Upper lobe of left lung (tissue), 6 donors: ENCODE results near the gene LATS2. TPM values are rescaled to one million over a fixed set of nuclear protein-coding genes. Genes with fewer than 3 reads are reported as not detected.

Experiments
- ATAC-seq, 2 donors: fragments of 200-7000 bp; cut with Tn5 transposase; one replicate each; pipeline ENCODE4 v1.9.1; 2022; ENCODE audit warnings: mild to moderate bottlenecking in 2 of 2, moderate library complexity in 2 of 2; ENCODE audit not compliant: low FRiP score in 2 of 2
- DNase-seq, 2 donors: peaks; one replicate each; pipeline ENCODE4 v3.0.0-alpha.2; 2019 to 2020
- H3K27ac ChIP-seq, 4 donors: fragments of 200-600 bp; sonication (generic); one replicate each; pipeline ENCODE4 v1.5.1; 2016 to 2019
- H3K27me3 ChIP-seq, 4 donors: fragments of 200-600 bp; sonication (generic); one replicate each; pipeline ENCODE4 v1.5.1; 2017 to 2019
- H3K36me3 ChIP-seq, 4 donors: fragments of 200-600 bp; sonication (generic); one replicate each; pipeline ENCODE4 v1.5.1; 2016 to 2019
- H3K4me1 ChIP-seq, 4 donors: fragments of 200-600 bp; sonication (generic); one replicate each; pipeline ENCODE4 v1.5.1; 2018 to 2019
- H3K4me3 ChIP-seq, 4 donors: fragments of 200-600 bp; sonication (generic); one replicate each; pipeline ENCODE4 v1.5.1; 2017 to 2019; ENCODE audit warnings: mild to moderate bottlenecking in 2 of 4, moderate library complexity in 1 of 4
- H3K9me3 ChIP-seq, 4 donors: fragments of 200-600 bp; sonication (generic); one replicate each; pipeline ENCODE4 v1.5.1; 2018 to 2019
- EP300 ChIP-seq, 4 donors: sonication (generic); formaldehyde crosslinking; IDR thresholded peaks; one replicate each; pipeline ENCODE4 v1.5.1; 2017; ENCODE audit warnings: antibody characterized with exemption in 4 of 4, control low read depth in 2 of 4
- POLR2A ChIP-seq, 4 donors: fragments of 450-650 bp; IDR thresholded peaks; one replicate each; pipeline ENCODE4 v1.5.1; 2016 to 2017; ENCODE audit warnings: antibody characterized with exemption in 4 of 4, mild to moderate bottlenecking in 2 of 4
- POLR2AphosphoS5 ChIP-seq, 2 donors: sonication (generic); formaldehyde crosslinking; IDR thresholded peaks; one replicate each; pipeline ENCODE4 v1.5.1; 2017; ENCODE audit warnings: antibody characterized with exemption in 2 of 2
- WGBS, 2 donors: methylation state at CpG; one replicate each; pipeline ENCODE4 v1.1.5; 2017 to 2018; 5-methylcytosine and 5-hydroxymethylcytosine counted together
- total RNA-seq, 6 donors: library from RNA; depleted of rRNA in 4 of 6; stranded (reverse); fragments of >200 nt in 4 of 6; gene quantifications; one replicate each; pipeline versions ENCODE4 v1.1.0 to v1.2.1, GENCODE V29; 2016 to 2021
- TF ChIP-seq, protein P1 (sequence below), 6 experiments: fragments of 450-650 bp in 4 of 6; fragments of 200-600 bp in 2 of 6; sonication (generic) in 2 of 6; IDR thresholded peaks; one replicate each; pipeline ENCODE4 v1.5.1; 2016 to 2019; ENCODE audit warnings: antibody characterized with exemption in 6 of 6
- donor health status: DM: no; HTN: no; CAD: no; lungs with moderate emphysema.
- donor health status: DM: no; HTN: yes; CAD: no; lungs with severe emphysema.

Gene LATS2
- total RNA-seq, 6 donors from 2014 or later, result 26.2 to 44.4 (median 39.5) TPM

DNA sequence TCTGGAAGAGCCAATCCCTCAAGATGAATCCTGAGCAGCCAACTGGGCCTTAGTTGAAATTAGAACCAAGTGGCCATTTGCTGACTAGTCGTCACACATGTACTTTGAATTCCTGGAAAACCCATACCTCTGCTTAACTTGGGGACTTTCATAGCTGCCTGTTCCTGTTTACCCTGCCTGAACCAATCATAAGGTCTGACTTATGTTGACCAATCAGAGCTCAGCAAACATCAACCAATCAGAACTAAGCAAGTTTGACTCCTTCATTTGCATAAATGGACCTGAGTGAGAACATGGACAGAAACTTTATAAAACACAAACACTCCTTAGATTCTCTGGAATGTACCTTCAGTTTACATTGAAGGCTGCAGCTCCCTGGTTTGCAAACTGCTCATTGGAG is 50.8 kb downstream of the LATS2 start:
- Histone ChIP-seq H3K4me1 (peaks cover 33 to 55% (median 42%) of the 10 kb centered on the region in 4 donors), H3K27ac (no peak overlapping the region), H3K4me3 (no peak overlapping the region), H3K9me3 (no peaks in the 10 kb centered on the region), H3K27me3 (no peaks in the 10 kb centered on the region), H3K36me3 (no peaks in the 10 kb centered on the region)
- DNase-seq, result no peak
- ATAC-seq, result no peak
- TF ChIP-seq POLR2A (IDR thresholded peaks at IDR 0.05) (no peak), EP300 (IDR thresholded peaks at IDR 0.05) (no peak)
- TF ChIP-seq, protein P1, sequence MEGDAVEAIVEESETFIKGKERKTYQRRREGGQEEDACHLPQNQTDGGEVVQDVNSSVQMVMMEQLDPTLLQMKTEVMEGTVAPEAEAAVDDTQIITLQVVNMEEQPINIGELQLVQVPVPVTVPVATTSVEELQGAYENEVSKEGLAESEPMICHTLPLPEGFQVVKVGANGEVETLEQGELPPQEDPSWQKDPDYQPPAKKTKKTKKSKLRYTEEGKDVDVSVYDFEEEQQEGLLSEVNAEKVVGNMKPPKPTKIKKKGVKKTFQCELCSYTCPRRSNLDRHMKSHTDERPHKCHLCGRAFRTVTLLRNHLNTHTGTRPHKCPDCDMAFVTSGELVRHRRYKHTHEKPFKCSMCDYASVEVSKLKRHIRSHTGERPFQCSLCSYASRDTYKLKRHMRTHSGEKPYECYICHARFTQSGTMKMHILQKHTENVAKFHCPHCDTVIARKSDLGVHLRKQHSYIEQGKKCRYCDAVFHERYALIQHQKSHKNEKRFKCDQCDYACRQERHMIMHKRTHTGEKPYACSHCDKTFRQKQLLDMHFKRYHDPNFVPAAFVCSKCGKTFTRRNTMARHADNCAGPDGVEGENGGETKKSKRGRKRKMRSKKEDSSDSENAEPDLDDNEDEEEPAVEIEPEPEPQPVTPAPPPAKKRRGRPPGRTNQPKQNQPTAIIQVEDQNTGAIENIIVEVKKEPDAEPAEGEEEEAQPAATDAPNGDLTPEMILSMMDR (IDR thresholded peaks at IDR 0.05), result no peak
- WGBS, 2 donors, result 50 to 57% methylated on average over 1 of the region's 1 CpG

DNA sequence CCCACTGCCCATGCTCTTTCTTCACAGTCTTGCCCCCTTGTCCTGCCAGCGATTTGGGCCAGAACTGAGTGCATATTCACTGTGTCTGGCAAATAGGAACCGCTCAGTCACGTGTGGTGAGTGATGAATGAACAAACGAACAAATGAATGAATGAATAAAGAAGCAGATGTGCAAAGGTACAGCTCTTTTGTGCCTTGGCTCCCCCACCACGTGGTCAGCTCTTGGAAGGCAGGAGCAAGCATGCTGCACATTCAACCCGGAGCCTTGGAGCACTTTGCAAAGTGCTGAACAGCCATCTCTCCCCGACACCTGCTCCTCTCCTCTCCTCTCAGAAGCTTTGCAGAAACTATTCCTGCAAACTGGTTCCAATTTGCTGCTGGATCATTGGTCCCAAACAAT is 52.4 kb downstream of the LATS2 start:
- no peak overlapping the region for H3K27ac ChIP-seq
- H3K9me3 ChIP-seq, result no peaks in the 10 kb centered on the region
- no peak for ATAC-seq
- H3K4me3 ChIP-seq, result no peak overlapping the region
- no peaks in the 10 kb centered on the region for H3K27me3 ChIP-seq
- WGBS, 2 donors, result 82% methylated on average over 7 of the region's 7 CpGs
- DNase-seq, result no peak
- TF ChIP-seq POLR2A (IDR thresholded peaks at IDR 0.05) (no peak), EP300 (IDR thresholded peaks at IDR 0.05) (no peak), POLR2AphosphoS5 (IDR thresholded peaks at IDR 0.05) (no peak)
- TF ChIP-seq, protein P1 (IDR thresholded peaks at IDR 0.05), result no peak
- H3K4me1 ChIP-seq, result peaks cover 20 to 54% (median 36%) of the 10 kb centered on the region in 4 donors
- peaks cover 0 to under 1% (median 0%) of the 10 kb centered on the region in 4 donors for H3K36me3 ChIP-seq

DNA sequence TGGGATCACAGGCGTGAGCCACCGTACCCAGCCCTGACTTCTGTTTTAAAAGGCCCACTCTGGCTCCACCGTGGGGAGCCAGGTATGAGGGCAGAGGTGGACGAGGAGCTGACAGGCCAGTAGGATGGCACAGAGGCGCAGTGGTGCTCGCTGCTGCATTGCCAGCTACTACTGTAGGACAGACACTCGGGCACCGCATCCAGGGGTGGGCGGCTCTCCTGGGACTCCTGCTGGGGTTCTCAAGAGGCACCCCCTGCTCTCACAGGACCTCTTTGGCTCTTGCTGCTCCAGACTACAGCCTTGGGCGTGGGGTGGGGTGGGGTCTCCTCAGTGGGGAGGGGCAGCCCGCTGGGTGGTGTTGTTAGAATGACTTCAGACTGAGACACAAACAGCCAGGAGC is 53.4 kb downstream of the LATS2 start:
- 94 to 100% methylated on average over 2 to 10 of the region's 11 CpGs for WGBS, 2 donors
- Histone ChIP-seq H3K27me3 (no peaks in the 10 kb centered on the region), H3K4me1 (peaks cover 10 to 45% (median 30%) of the 10 kb centered on the region in 4 donors), H3K36me3 (peaks cover 0 to 4% (median 0%) of the 10 kb centered on the region in 4 donors), H3K27ac (no peak overlapping the region), H3K9me3 (no peaks in the 10 kb centered on the region), H3K4me3 (no peak overlapping the region)
- TF ChIP-seq POLR2AphosphoS5 (IDR thresholded peaks at IDR 0.05) (no peak), EP300 (IDR thresholded peaks at IDR 0.05) (no peak)
- TF ChIP-seq, protein P1 (IDR thresholded peaks at IDR 0.05), result no peak
- ATAC-seq (no peak), DNase-seq (no peak)

DNA sequence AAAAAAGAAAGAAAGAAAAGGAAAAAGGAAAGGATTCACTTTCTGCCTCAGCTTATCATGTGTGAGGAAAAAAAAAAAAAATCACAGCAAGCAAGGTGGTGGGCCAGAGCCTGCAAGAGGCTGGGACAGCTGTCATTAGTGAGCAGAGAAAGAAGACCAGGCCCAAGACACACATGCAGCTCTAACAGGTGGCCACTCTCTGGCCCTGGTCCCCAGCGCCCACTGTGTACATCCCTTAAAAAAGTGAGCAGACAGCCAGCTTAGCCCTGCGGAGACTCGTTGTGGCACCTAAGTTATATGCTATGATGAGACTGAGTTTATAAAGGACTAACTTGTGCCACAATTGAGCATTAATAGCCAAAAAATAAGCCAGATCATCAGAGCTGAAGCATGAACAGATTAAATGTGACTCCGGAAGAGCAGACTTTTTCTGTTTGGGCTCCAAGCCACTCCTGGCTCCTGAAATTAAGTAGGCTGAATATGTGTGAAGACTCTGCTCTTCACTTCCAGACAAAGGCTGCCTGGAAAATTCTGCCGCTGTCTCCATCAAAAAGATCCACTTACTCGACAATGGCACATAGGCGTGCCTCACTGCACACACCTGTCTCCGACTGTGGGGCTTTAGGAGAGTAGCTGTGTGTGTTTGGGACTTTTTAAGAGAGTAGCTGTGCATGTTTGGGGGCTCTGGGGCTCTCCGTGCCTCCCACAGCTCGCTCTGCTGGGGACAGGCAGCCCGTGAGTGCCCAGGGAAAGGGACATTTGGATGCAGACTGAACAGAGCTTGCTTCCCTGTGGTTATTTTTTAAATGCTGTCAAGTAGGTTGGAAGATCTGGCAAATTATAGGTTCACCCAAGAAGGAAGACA is 55.0 kb downstream of the LATS2 start:
- no peaks in the 10 kb centered on the region for H3K27me3 ChIP-seq
- 79 to 83% methylated on average over 10 to 11 of the region's 11 CpGs for WGBS, 2 donors
- ATAC-seq, result peak in 1 of 2 donors; percentile 15
- peaks cover 0 to 29% (median 17%) of the 10 kb centered on the region in 4 donors for H3K4me1 ChIP-seq
- H3K9me3 ChIP-seq, result peaks cover 0 to 3% (median 1%) of the 10 kb centered on the region in 4 donors
- DNase-seq, result no peak
- TF ChIP-seq, protein P1 (IDR thresholded peaks at IDR 0.05), result no peak
- TF ChIP-seq POLR2AphosphoS5 (IDR thresholded peaks at IDR 0.05), result no peak
- TF ChIP-seq POLR2A (IDR thresholded peaks at IDR 0.05), result no peak
- TF ChIP-seq EP300 (IDR thresholded peaks at IDR 0.05), result no peak
- no peak overlapping the region for H3K4me3 ChIP-seq
- no peak overlapping the region for H3K27ac ChIP-seq
- H3K36me3 ChIP-seq, result peaks cover 0 to 4% (median 0%) of the 10 kb centered on the region in 4 donors
